ENCODE measurements around the gene YAP1.
A peak's percentile ranks its signal among the peaks of the same experiment; 100 is the strongest.

Gene YAP1

DNA sequence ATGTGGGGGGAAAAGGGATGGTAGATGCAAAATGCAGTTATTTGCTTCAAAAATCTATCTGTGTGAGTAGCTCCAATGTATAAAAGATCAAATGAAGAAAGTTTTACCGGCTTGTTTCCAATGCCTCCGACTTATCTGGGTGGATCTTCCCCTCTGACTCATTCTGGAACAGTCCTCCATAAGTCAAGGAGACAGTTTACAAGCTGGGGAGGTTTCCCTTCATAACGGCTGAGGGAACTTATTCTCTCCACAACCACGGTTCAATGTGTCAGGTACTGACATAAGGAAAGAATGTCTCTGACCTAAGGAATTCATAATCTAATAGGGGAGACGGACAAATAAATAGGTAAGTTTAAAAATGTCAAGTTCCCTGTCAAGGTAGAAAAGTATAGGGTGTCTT, 157.4 kb downstream of the YAP1 start:
- peaks cover 10% of the 10 kb centered on the region for H3K4me1 Mint-ChIP-seq
- H3K27me3 Mint-ChIP-seq: peaks cover 9% of the 10 kb centered on the region
- H3K9me3 Mint-ChIP-seq: no peaks in the 10 kb centered on the region
- no peaks in the 10 kb centered on the region for H3K36me3 Mint-ChIP-seq
- DNase-seq (ENCODE audit: low spot score in 2 of 2) (no peak), ATAC-seq (ENCODE audit: low read depth) (no peak)
- H3K4me3 Mint-ChIP-seq: peak overlapping the region; percentile 63
- H3K27ac Mint-ChIP-seq: no peak overlapping the region

- Mint-ChIP-seq H3K36me3 (no peaks in the 10 kb centered on the region), H3K27me3 (peaks cover 13% of the 10 kb centered on the region), H3K4me1 (peaks cover 10% of the 10 kb centered on the region), H3K27ac (peak overlapping the region; percentile 32), H3K9me3 (no peaks in the 10 kb centered on the region), H3K4me3 (peak overlapping the region; percentile 73)
- DNase-seq (ENCODE audit: low spot score in 2 of 2) (peak; percentile 64 to 68), ATAC-seq (ENCODE audit: low read depth) (peak; percentile 99)
Measured at GRCh38 chr11:102268083-102268984, 158.1 kb downstream of the YAP1 start.

DNA sequence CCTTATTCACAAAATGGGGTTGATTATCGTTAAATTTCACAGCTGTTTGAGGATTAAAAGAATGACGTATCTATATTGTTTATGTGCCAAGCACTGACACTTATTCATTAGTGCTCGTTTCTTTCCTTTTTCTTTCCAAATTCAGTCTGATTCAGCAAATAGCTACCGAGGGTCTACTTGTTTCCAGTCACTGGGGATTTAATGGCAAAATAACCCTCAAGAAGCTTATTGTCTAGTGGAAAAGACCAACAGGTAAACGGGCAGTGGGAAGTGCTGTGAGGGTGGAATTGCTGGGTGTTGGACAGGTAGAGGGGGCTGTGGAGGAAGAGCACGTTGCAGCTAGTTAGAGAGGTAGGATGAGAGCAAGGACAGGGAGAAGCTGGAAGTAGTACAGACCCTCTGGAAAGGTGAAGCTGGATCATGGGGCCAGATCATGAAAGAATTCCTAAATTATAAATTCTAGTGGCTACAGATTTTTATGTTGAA, 158.8 kb downstream of the YAP1 start:
- Mint-ChIP-seq H3K36me3 (no peaks in the 10 kb centered on the region), H3K27ac (peak overlapping the region; percentile 32), H3K27me3 (peaks cover 13% of the 10 kb centered on the region)

DNA sequence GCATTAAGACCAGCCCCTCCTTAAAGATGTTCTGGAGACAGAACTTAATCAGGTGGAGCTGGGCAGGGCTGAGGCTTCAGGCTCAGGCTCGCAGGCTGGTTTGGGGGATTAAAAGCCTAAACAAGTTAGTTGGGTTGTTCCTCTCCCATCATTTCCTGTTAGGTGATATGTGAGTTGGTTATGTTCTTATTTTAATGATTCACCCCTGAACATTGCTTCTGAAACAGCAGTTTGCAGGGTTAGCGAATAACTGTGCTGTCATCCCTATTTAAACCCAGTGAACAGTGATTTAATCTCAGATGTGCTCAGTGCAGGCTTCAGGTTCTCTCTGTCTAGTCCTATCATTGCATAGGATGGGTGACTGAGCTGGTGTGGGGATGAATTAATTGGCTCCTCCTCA, 159.7 kb downstream of the YAP1 start:
- no peak overlapping the region for H3K4me3 Mint-ChIP-seq
- H3K36me3 Mint-ChIP-seq: no peaks in the 10 kb centered on the region
- peaks cover 10% of the 10 kb centered on the region for H3K4me1 Mint-ChIP-seq
- no peak overlapping the region for H3K27ac Mint-ChIP-seq
- no peak for ATAC-seq (ENCODE audit: low read depth)
- DNase-seq (ENCODE audit: low spot score in 2 of 2): no peak
- H3K9me3 Mint-ChIP-seq: no peaks in the 10 kb centered on the region
- H3K27me3 Mint-ChIP-seq: peaks cover 16% of the 10 kb centered on the region

More for the DNA sequence above, 158.8 kb downstream of the YAP1 start:
- Mint-ChIP-seq H3K4me3 (peak overlapping the region; percentile 73), H3K9me3 (no peaks in the 10 kb centered on the region), H3K4me1 (peaks cover 10% of the 10 kb centered on the region)
- no peak for ATAC-seq (ENCODE audit: low read depth)
- no peak for DNase-seq (ENCODE audit: low spot score in 2 of 2)

DNA sequence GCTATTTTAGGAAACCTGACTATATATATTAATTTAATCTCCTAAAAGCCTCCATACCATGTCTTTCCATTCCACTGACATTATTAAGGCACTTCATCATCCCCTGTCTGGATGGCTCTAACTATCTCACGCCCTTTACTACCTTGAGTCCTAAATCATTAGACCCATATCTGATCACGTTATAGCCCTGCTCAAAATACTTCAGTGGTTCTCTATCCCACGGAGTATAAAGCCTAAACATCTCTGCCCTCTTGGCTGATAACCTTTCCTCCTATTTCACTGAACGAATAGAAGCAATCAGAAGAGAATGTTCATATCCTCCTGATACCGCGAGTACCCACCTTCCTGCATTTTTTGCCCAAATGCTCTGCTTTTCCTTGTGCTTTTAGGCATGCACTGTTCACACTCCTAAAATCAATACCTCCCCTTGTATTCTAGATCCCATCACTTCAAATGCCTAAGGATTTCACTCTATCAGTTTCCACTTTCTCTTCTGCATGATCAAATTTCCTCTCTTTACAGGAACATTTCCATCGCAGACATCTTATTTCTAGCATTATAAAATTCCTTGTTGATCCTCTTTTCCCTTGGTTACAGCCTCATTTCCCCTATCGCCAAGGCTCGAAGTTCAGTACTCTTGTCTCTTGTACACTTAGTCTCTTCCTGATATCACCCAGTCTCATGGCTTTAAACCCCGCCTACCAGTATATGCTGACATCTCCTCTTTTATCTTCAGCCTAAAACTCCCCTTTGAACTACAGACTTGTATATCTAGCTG, 162.0 kb downstream of the YAP1 start:
- DNase-seq (ENCODE audit: low spot score in 2 of 2) (no peak), ATAC-seq (ENCODE audit: low read depth) (no peak)
- Mint-ChIP-seq H3K4me1 (peaks cover 12% of the 10 kb centered on the region), H3K36me3 (peaks cover 2% of the 10 kb centered on the region), H3K4me3 (no peak overlapping the region), H3K27me3 (peaks cover 25% of the 10 kb centered on the region), H3K9me3 (no peaks in the 10 kb centered on the region), H3K27ac (no peak overlapping the region)

DNA sequence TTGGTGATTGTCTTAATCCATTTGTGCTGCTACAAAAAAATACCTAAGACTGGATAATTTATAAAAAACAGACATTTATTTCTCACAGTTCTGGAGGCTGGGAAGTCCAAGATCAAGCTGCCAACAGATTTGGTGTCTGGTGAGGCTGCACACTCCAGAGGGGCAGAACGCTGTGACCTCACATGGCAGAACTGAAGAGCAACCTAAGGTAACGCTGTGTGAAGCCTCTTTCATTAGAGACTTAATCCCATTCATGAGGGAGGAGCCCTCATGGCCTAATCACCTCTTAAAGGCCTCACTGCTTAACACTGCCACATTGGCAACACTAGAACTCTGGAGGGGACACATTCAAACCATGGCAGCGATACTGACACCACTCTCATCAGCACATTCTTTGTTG, 164.4 kb downstream of the YAP1 start:
- Mint-ChIP-seq H3K27me3 (peaks cover 23% of the 10 kb centered on the region), H3K4me3 (no peak overlapping the region), H3K4me1 (peaks cover 3% of the 10 kb centered on the region), H3K27ac (no peak overlapping the region), H3K36me3 (peaks cover 2% of the 10 kb centered on the region), H3K9me3 (no peaks in the 10 kb centered on the region)
- ATAC-seq (ENCODE audit: low read depth): no peak
- DNase-seq (ENCODE audit: low spot score in 2 of 2): no peak

DNA sequence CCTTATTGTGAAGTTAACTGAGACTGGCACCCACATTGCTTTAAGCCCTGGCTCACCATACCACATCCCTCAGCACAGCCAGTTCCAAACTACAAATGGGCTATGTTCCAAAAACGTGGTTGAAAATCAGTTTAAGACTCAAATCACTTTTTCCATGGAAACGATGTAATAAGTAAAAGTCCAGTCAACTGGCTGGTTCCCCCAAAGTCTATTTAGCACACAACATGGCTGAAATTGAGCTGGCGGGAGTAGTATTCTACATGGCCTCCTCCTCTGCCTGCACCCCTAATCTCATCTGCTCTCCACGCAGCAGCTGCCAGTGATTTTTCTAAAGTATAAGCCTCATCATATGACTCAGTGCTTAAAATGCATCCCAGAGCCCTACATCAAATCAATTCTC, 166.1 kb downstream of the YAP1 start:
- Mint-ChIP-seq H3K4me3 (no peak overlapping the region), H3K4me1 (peaks cover 6% of the 10 kb centered on the region), H3K36me3 (peaks cover 2% of the 10 kb centered on the region), H3K9me3 (no peaks in the 10 kb centered on the region), H3K27me3 (peaks cover 25% of the 10 kb centered on the region), H3K27ac (no peak overlapping the region)
- DNase-seq (ENCODE audit: low spot score in 2 of 2) (no peak), ATAC-seq (ENCODE audit: low read depth) (no peak)

DNA sequence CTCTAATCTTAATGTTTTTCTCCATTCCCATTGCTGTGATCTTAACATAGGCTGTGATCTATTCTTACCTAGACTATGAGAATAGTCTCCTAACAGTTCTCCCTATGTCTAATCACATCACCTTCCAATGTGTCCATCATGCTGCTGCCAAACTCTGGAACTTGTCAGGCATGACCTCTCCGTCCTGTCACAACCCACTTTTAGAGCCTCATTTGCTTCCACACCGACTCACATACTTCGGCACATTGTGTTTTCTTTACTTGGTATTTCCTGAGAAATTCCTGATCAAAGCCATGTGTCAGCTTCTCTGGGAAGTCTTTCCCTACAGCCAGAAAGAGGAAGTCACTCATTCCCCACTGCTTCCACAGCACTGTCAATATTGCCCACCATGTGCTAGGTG, 166.5 kb downstream of the YAP1 start:
- Mint-ChIP-seq H3K27me3 (peaks cover 21% of the 10 kb centered on the region), H3K27ac (no peak overlapping the region), H3K36me3 (peaks cover 2% of the 10 kb centered on the region), H3K9me3 (no peaks in the 10 kb centered on the region), H3K4me3 (no peak overlapping the region), H3K4me1 (peaks cover 6% of the 10 kb centered on the region)
- DNase-seq (ENCODE audit: low spot score in 2 of 2): no peak
- no peak for ATAC-seq (ENCODE audit: low read depth)

DNA sequence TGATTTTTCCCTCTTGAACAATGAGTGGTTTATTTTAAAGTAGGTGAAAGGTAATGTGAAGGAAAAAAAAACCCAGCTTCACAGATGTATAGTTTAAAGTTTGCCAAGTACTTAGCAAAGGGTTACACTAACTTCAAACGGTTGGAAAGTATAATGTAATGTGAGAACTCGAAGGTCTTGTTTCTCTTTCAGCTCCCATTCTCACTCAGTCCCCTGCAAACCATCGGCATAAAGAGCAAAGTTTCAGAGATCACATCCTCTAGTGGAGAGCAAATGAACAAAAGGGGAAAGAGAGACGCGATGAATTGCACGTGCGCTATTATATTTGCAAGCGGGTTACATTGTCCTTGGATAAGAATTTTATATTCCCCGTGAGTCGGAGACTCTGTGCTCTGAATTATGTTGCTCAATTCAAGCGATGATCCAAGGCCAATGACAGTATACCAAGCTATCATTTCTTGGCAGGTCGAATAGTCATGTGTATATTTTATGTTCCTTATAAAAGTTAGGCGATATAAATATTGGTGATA, 169.5 kb downstream of the YAP1 start:
- Mint-ChIP-seq H3K4me1 (peaks cover 6% of the 10 kb centered on the region), H3K27me3 (peaks cover 13% of the 10 kb centered on the region), H3K36me3 (peaks cover 2% of the 10 kb centered on the region), H3K9me3 (no peaks in the 10 kb centered on the region), H3K4me3 (no peak overlapping the region), H3K27ac (no peak overlapping the region)
- ATAC-seq (ENCODE audit: low read depth) (peak; percentile 39), DNase-seq (ENCODE audit: low spot score in 2 of 2) (no peak)

GRCh38 chr11:102280245-102280833, 170.1 kb downstream of the YAP1 start:
- Mint-ChIP-seq H3K27ac (no peak overlapping the region), H3K4me3 (no peak overlapping the region), H3K9me3 (no peaks in the 10 kb centered on the region), H3K36me3 (peaks cover 2% of the 10 kb centered on the region), H3K4me1 (peaks cover 6% of the 10 kb centered on the region), H3K27me3 (peaks cover 13% of the 10 kb centered on the region)
- ATAC-seq (ENCODE audit: low read depth) (no peak), DNase-seq (ENCODE audit: low spot score in 2 of 2) (no peak)

Measured in memory B cell (primary cell).